ENCODE data around the gene SGO2. TPM values are rescaled to one million over a fixed set of nuclear protein-coding genes. Genes with fewer than 3 reads are reported as not detected.
"Not testable (repeated sequence)": the region's sequence is repeated elsewhere in the genome, so short reads cannot be mapped to it uniquely, and the experiment has no call there.

The SGO2 gene
- total RNA-seq, 2 donors from 2014 or later: 7.6 to 19.5 TPM

- no peaks in the 10 kb centered on the region for H3K9me3 ChIP-seq
- TF ChIP-seq CTCF (IDR thresholded peaks at IDR 0.05): no peak
- no peak for DNase-seq
- H3K27me3 ChIP-seq: no peaks in the 10 kb centered on the region
- no peak overlapping the region for H3K27ac ChIP-seq
- no peak overlapping the region for H3K9ac ChIP-seq (ENCODE audit: low read depth in 2 of 2, low read length in 2 of 2)
- intact Hi-C loops (cut with DNase I): no loop called here
- H3K4me3 ChIP-seq: no peak overlapping the region
- H3K36me3 ChIP-seq: no peaks in the 10 kb centered on the region
- H3K4me1 ChIP-seq: no peaks in the 10 kb centered on the region
These were observed 99.3 kb downstream of the SGO2 start for GRCh38 chr2:200625282-200625681.

- Histone ChIP-seq H3K4me1 (no peaks in the 10 kb centered on the region), H3K27me3 (no peaks in the 10 kb centered on the region), H3K4me3 (no peak overlapping the region), H3K27ac (no peak overlapping the region), H3K9ac (ENCODE audit: low read depth in 2 of 2, low read length in 2 of 2) (no peak overlapping the region), H3K36me3 (no peaks in the 10 kb centered on the region), H3K9me3 (no peaks in the 10 kb centered on the region)
- intact Hi-C loops (cut with DNase I): no loop called here
- DNase-seq: no peak
- TF ChIP-seq CTCF (IDR thresholded peaks at IDR 0.05): no peak
These were observed 100.0 kb downstream of the SGO2 start for GRCh38 chr2:200625958-200626363.

GRCh38 chr2:200627110-200627770, 101.2 kb downstream of the SGO2 start:
- Histone ChIP-seq H3K4me1 (no peaks in the 10 kb centered on the region), H3K9me3 (no peaks in the 10 kb centered on the region), H3K9ac (ENCODE audit: low read depth in 2 of 2, low read length in 2 of 2) (no peak overlapping the region), H3K27ac (no peak overlapping the region), H3K36me3 (no peaks in the 10 kb centered on the region), H3K4me3 (no peak overlapping the region), H3K27me3 (no peaks in the 10 kb centered on the region)
- intact Hi-C loops (cut with DNase I): no loop called here
- no peak for TF ChIP-seq CTCF (IDR thresholded peaks at IDR 0.05)
- DNase-seq: no peak

GRCh38 chr2:200628461-200628860, 102.5 kb downstream of the SGO2 start:
- H3K27me3 ChIP-seq; H3K9ac ChIP-seq (ENCODE audit: low read depth in 2 of 2, low read length in 2 of 2); H3K27ac ChIP-seq; DNase-seq; intact Hi-C loops (cut with DNase I); H3K36me3 ChIP-seq; H3K9me3 ChIP-seq; H3K4me1 ChIP-seq; H3K4me3 ChIP-seq: not testable (repeated sequence)

GRCh38 chr2:200631287-200631686, 105.3 kb downstream of the SGO2 start:
- TF ChIP-seq CTCF (IDR thresholded peaks at IDR 0.05): no peak
- H3K4me3 ChIP-seq: no peak overlapping the region
- no peaks in the 10 kb centered on the region for H3K27me3 ChIP-seq
- no peak for DNase-seq
- no peaks in the 10 kb centered on the region for H3K36me3 ChIP-seq
- intact Hi-C loops (cut with DNase I): no loop called here
- H3K4me1 ChIP-seq: no peaks in the 10 kb centered on the region
- H3K27ac ChIP-seq: no peak overlapping the region
- no peaks in the 10 kb centered on the region for H3K9me3 ChIP-seq
- H3K9ac ChIP-seq (ENCODE audit: low read depth in 2 of 2, low read length in 2 of 2): no peak overlapping the region

Other genes with a start within 250 kb of the SGO2 start
- 100 to 1,000 TPM; 151 to 187 TPM for gene SPATS2L, start 219.5 kb upstream of the SGO2 start, total RNA-seq
- 10 to 100 TPM in 1 of 2 donors, 1 to 10 TPM in 1; 8.6 to 13.8 TPM for gene KCTD18, start 16.1 kb upstream of the SGO2 start, total RNA-seq
- 1 to 10 TPM; 2.9 to 3.3 TPM for gene AOX1, start 59.8 kb downstream of the SGO2 start, total RNA-seq